HG03571 (cell line): ENCODE data around the gene IFNAR1.

Source experiments
- ATAC-seq: cut with Tn5 transposase; IDR thresholded peaks from one replicate; pipeline ENCODE4 v1.9.1; 2021; ENCODE audit not compliant: unreplicated experiment

Gene IFNAR1

GRCh38 chr21:33324291-33325221 lies at the start of gene IFNAR1:
Gene IFNAR1 (plus strand): TSS chr21:33324970. CDS start chr21:33325056, 86 bp downstream.
- ATAC-seq, result peak; percentile 70

GRCh38 chr21:33278721-33279120 lies 46.0 kb upstream of the IFNAR1 start:
- ATAC-seq, result no peak

GRCh38 chr21:33279330-33279820 lies 45.4 kb upstream of the IFNAR1 start:
- ATAC-seq, result no peak

GRCh38 chr21:33281096-33281652 lies 43.6 kb upstream of the IFNAR1 start:
- no peak for ATAC-seq

GRCh38 chr21:33283203-33283602 lies 41.6 kb upstream of the IFNAR1 start:
- no peak for ATAC-seq

GRCh38 chr21:33286076-33286475 lies 38.7 kb upstream of the IFNAR1 start:
- ATAC-seq, result no peak

GRCh38 chr21:33286600-33287456 lies 37.9 kb upstream of the IFNAR1 start:
- ATAC-seq, result no peak

- ATAC-seq, result no peak
These were observed 35.5 kb upstream of the IFNAR1 start for GRCh38 chr21:33289199-33289819.

GRCh38 chr21:33290441-33290840 lies 34.3 kb upstream of the IFNAR1 start:
- ATAC-seq, result no peak

- ATAC-seq, result no peak
These were observed 33.1 kb upstream of the IFNAR1 start for GRCh38 chr21:33291686-33292085.

- ATAC-seq, result no peak
These were observed 32.0 kb upstream of the IFNAR1 start for GRCh38 chr21:33292724-33293123.

GRCh38 chr21:33293136-33293535 lies 31.6 kb upstream of the IFNAR1 start:
- ATAC-seq, result no peak

GRCh38 chr21:33293811-33294216 lies 31.0 kb upstream of the IFNAR1 start:
- ATAC-seq, result no peak

- no peak for ATAC-seq
These were observed 28.6 kb upstream of the IFNAR1 start for GRCh38 chr21:33296156-33296555.

- ATAC-seq, result peak; percentile 51
These were observed 25.5 kb upstream of the IFNAR1 start for GRCh38 chr21:33299181-33299752.

GRCh38 chr21:33300701-33301631 lies 23.8 kb upstream of the IFNAR1 start:
- no peak for ATAC-seq

- ATAC-seq, result no peak
These were observed 23.2 kb upstream of the IFNAR1 start for GRCh38 chr21:33301632-33302002.

GRCh38 chr21:33302055-33302454 lies 22.7 kb upstream of the IFNAR1 start:
- ATAC-seq, result no peak

- no peak for ATAC-seq
These were observed 22.0 kb upstream of the IFNAR1 start for GRCh38 chr21:33302796-33303195.

- no peak for ATAC-seq
These were observed 19.5 kb upstream of the IFNAR1 start for GRCh38 chr21:33305344-33305671.
